GM19351 (cell line): ENCODE measurements around the gene STXBP3.
A peak's percentile ranks its signal among the peaks of the same experiment; 100 is the strongest.
"Not testable (repeated sequence)": the region's sequence is repeated elsewhere in the genome, so short reads cannot be mapped to it uniquely, and the experiment has no call there.

ENCODE experiments used
- ATAC-seq: cut with Tn5 transposase; IDR thresholded peaks from one replicate; pipeline ENCODE4 v1.9.1; 2021; ENCODE audit warnings: mild to moderate bottlenecking, moderate library complexity; ENCODE audit not compliant: unreplicated experiment

Gene STXBP3

GRCh38 chr1:108746382-108747170 lies at the start of gene STXBP3:
STXBP3 (plus strand) TSS chr1:108746674; CDS start chr1:108746738, 64 bp downstream.
- ATAC-seq, result peak; percentile 84

GRCh38 chr1:108699375-108700332 lies 46.8 kb upstream of the STXBP3 start:
- ATAC-seq, result no peak

GRCh38 chr1:108701176-108701849 lies 45.2 kb upstream of the STXBP3 start:
- no peak for ATAC-seq

- ATAC-seq, result not testable (repeated sequence)
These were observed 44.4 kb upstream of the STXBP3 start for GRCh38 chr1:108702109-108702508.

GRCh38 chr1:108703939-108704338 lies 42.5 kb upstream of the STXBP3 start:
- ATAC-seq, result no peak

- ATAC-seq, result no peak
These were observed 42.0 kb upstream of the STXBP3 start for GRCh38 chr1:108704496-108704895.

- ATAC-seq, result no peak
These were observed 39.8 kb upstream of the STXBP3 start for GRCh38 chr1:108706643-108707042.

- ATAC-seq, result peak; percentile 73
These were observed 37.5 kb upstream of the STXBP3 start for GRCh38 chr1:108708691-108709660.

GRCh38 chr1:108712606-108713150 lies 33.8 kb upstream of the STXBP3 start, which contains the start of gene FNDC7:
FNDC7 (plus strand) TSS chr1:108712908; CDS start chr1:108712934, 26 bp downstream.
- no peak for ATAC-seq

GRCh38 chr1:108715932-108716331 lies 30.5 kb upstream of the STXBP3 start:
- ATAC-seq, result no peak

GRCh38 chr1:108716437-108717230 lies 29.8 kb upstream of the STXBP3 start:
- ATAC-seq, result no peak

GRCh38 chr1:108717774-108718316 lies 28.6 kb upstream of the STXBP3 start:
- ATAC-seq, result no peak

- ATAC-seq, result no peak
These were observed 27.4 kb upstream of the STXBP3 start for GRCh38 chr1:108718927-108719655.

GRCh38 chr1:108719656-108720435 lies 26.6 kb upstream of the STXBP3 start:
- ATAC-seq, result no peak

- no peak for ATAC-seq
These were observed 24.2 kb upstream of the STXBP3 start for GRCh38 chr1:108722292-108722691.

- no peak for ATAC-seq
These were observed 20.6 kb upstream of the STXBP3 start for GRCh38 chr1:108725906-108726305.

- ATAC-seq, result no peak
These were observed 18.0 kb upstream of the STXBP3 start for GRCh38 chr1:108728327-108728923.
